Measurements from ENCODE around the gene AOX1.

The AOX1 gene

DNA sequence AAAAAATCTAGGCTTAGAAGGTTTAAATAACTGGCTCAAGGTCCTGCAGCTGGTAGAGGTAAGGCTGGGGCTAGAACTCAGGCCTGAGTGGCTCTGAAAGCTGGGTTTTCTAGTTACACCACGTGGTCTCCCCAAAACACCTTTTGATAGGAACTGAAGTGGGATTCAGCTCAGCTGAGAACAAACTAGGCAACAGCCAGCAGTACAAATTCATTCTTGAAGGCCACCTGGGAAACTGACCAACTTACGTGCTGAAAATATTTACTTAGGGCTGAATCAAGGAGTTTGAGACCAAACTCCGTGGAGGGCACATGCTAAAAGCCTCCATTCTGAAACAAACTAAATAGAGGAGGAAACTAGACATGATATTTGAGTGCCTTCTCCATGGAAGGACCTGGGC, 67.2 kb downstream of the AOX1 start:
- TF ChIP-seq EZH2phosphoT487 (IDR thresholded peaks at IDR 0.05; ENCODE audit: low read length) (no peak), CTCF (IDR thresholded peaks at IDR 0.05; ENCODE audit: low read length) (no peak), EZH2 (optimal IDR thresholded peaks at IDR 0.05; ENCODE audit: low read depth, low read length) (no peak)
- no peak for DNase-seq
- H3K4me3 ChIP-seq (ENCODE audit: low read length), result no peak overlapping the region

DNA sequence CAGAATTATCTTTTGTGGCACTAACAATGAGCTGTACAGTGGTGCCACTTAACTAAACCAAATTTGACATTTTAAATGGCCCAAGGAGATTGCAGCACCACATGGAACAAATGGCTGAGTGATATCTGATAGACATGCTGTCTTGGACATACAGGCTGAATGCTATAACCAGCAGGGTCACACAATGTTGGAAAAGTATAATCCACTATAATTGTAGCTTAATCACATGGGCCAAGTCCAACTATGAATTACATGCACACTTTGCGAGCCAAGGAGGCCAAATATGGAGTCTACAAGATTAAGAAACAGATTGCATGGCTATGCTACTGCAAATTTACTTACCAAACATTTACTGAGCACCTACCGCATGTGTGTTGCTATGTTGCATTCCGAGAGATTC, 69.0 kb downstream of the AOX1 start:
- Histone ChIP-seq H3K9ac (ENCODE audit: low read length) (no peak overlapping the region), H4K20me1 (ENCODE audit: insufficient read depth, low read length) (no peaks in the 10 kb centered on the region)

More for the DNA sequence above, 67.2 kb downstream of the AOX1 start:
- Histone ChIP-seq H3K27me3 (replicated peaks; ENCODE audit: insufficient read depth, low read length) (no peaks in the 10 kb centered on the region), H3K4me2 (ENCODE audit: low read depth, low read length) (no peak overlapping the region), H3K27ac (ENCODE audit: low read length) (no peak overlapping the region), H3F3A (ENCODE audit: insufficient read depth, low read length) (no peaks in the 10 kb centered on the region), H3K9me3 (replicated peaks; ENCODE audit: insufficient read depth, low read length) (no peaks in the 10 kb centered on the region), H3K9me2 (replicated peaks; ENCODE audit: insufficient read depth, low read length) (no peaks in the 10 kb centered on the region), H3K9ac (ENCODE audit: low read length) (no peak overlapping the region), H3K79me2 (ENCODE audit: low read length) (no peaks in the 10 kb centered on the region), H3K4me1 (ENCODE audit: low read length) (no peaks in the 10 kb centered on the region), H3K36me3 (replicated peaks; ENCODE audit: insufficient read depth, low read length) (no peaks in the 10 kb centered on the region), H2AFZ (ENCODE audit: low read length) (no peak overlapping the region), H4K20me1 (ENCODE audit: insufficient read depth, low read length) (no peaks in the 10 kb centered on the region)

GRCh38 chr2:200655918-200656580, 70.2 kb downstream of the AOX1 start:
- DNase-seq, result no peak
- H2AFZ ChIP-seq (ENCODE audit: low read length), result no peak overlapping the region
- H3K9me2 ChIP-seq (replicated peaks; ENCODE audit: insufficient read depth, low read length), result no peaks in the 10 kb centered on the region

More for the DNA sequence above, 69.0 kb downstream of the AOX1 start:
- no peak for DNase-seq
- Histone ChIP-seq H3K4me3 (ENCODE audit: low read length) (no peak overlapping the region), H3K36me3 (replicated peaks; ENCODE audit: insufficient read depth, low read length) (no peaks in the 10 kb centered on the region), H2AFZ (ENCODE audit: low read length) (no peak overlapping the region), H3K27ac (ENCODE audit: low read length) (no peak overlapping the region), H3K27me3 (replicated peaks; ENCODE audit: insufficient read depth, low read length) (no peaks in the 10 kb centered on the region), H3K4me1 (ENCODE audit: low read length) (no peaks in the 10 kb centered on the region), H3K79me2 (ENCODE audit: low read length) (no peaks in the 10 kb centered on the region), H3F3A (ENCODE audit: insufficient read depth, low read length) (no peaks in the 10 kb centered on the region), H3K9me2 (replicated peaks; ENCODE audit: insufficient read depth, low read length) (no peaks in the 10 kb centered on the region), H3K4me2 (ENCODE audit: low read depth, low read length) (no peak overlapping the region), H3K9me3 (replicated peaks; ENCODE audit: insufficient read depth, low read length) (no peaks in the 10 kb centered on the region)
- TF ChIP-seq EZH2phosphoT487 (IDR thresholded peaks at IDR 0.05; ENCODE audit: low read length) (no peak), CTCF (IDR thresholded peaks at IDR 0.05; ENCODE audit: low read length) (no peak), EZH2 (optimal IDR thresholded peaks at IDR 0.05; ENCODE audit: low read depth, low read length) (no peak)

More at GRCh38 chr2:200655918-200656580, 70.2 kb downstream of the AOX1 start:
- Histone ChIP-seq H3K4me3 (ENCODE audit: low read length) (no peak overlapping the region), H3K79me2 (ENCODE audit: low read length) (no peaks in the 10 kb centered on the region), H3K36me3 (replicated peaks; ENCODE audit: insufficient read depth, low read length) (no peaks in the 10 kb centered on the region), H4K20me1 (ENCODE audit: insufficient read depth, low read length) (no peaks in the 10 kb centered on the region), H3K4me1 (ENCODE audit: low read length) (no peaks in the 10 kb centered on the region), H3K9ac (ENCODE audit: low read length) (no peak overlapping the region), H3F3A (ENCODE audit: insufficient read depth, low read length) (no peaks in the 10 kb centered on the region), H3K4me2 (ENCODE audit: low read depth, low read length) (no peak overlapping the region), H3K27me3 (replicated peaks; ENCODE audit: insufficient read depth, low read length) (no peaks in the 10 kb centered on the region), H3K27ac (ENCODE audit: low read length) (no peak overlapping the region), H3K9me3 (replicated peaks; ENCODE audit: insufficient read depth, low read length) (no peaks in the 10 kb centered on the region)
- TF ChIP-seq EZH2phosphoT487 (IDR thresholded peaks at IDR 0.05; ENCODE audit: low read length), result no peak
- no peak for TF ChIP-seq CTCF (IDR thresholded peaks at IDR 0.05; ENCODE audit: low read length)
- no peak for TF ChIP-seq EZH2 (optimal IDR thresholded peaks at IDR 0.05; ENCODE audit: low read depth, low read length)

Measured in MM.1S (cell line).